Ovary (tissue), 3 donors: ENCODE results near the gene CPVL.

Source experiments
- POLR2A ChIP-seq: fragments of 450-650 bp; IDR thresholded peaks from one replicate; pipeline ENCODE4 v1.6.1; 2017; ENCODE audit warnings: antibody characterized with exemption, mild to moderate bottlenecking, moderate library complexity
- TF ChIP-seq, protein P1 (sequence below), 3 donors: fragments of 450-650 bp in 2 of 3; fragments of 200-600 bp in 1 of 3; IDR thresholded peaks; one replicate each; pipeline versions ENCODE4 v1.5.1 to v1.8.0; 2016 to 2022; ENCODE audit warnings: antibody characterized with exemption in 3 of 3, mild to moderate bottlenecking in 1 of 3
- donor health status: DM: no; HTN: no; CAD: no.

DNA sequence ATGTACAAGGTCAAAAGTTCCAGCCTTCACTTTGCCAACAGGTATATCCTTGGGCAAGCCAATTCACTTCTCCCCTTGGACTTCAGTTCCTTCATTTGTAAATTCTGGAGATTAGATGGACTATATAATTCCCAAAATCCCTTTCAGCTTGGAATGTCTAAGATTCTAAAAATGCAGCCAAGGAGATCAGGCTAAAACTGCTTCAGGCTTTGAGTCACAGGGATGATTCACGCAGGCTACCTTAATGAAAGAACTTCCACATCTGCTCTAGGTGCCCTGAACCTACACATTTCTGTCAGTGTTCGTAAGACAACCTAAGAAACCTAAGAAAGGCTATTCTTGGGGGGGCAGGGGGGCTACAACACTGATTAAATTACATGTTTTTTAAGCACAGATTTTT is 7.1 kb downstream of the CPVL start:
- TF ChIP-seq, protein P1, sequence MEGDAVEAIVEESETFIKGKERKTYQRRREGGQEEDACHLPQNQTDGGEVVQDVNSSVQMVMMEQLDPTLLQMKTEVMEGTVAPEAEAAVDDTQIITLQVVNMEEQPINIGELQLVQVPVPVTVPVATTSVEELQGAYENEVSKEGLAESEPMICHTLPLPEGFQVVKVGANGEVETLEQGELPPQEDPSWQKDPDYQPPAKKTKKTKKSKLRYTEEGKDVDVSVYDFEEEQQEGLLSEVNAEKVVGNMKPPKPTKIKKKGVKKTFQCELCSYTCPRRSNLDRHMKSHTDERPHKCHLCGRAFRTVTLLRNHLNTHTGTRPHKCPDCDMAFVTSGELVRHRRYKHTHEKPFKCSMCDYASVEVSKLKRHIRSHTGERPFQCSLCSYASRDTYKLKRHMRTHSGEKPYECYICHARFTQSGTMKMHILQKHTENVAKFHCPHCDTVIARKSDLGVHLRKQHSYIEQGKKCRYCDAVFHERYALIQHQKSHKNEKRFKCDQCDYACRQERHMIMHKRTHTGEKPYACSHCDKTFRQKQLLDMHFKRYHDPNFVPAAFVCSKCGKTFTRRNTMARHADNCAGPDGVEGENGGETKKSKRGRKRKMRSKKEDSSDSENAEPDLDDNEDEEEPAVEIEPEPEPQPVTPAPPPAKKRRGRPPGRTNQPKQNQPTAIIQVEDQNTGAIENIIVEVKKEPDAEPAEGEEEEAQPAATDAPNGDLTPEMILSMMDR (IDR thresholded peaks at IDR 0.05): no peak
- TF ChIP-seq POLR2A: no peak
